Skeletal muscle satellite cell (primary cell): Measurements from ENCODE around the gene OSBPL1A.

Experiments used
- H3K27me3 ChIP-seq: 2 replicates; pipeline ENCODE4 v1.7.0; 2013; ENCODE audit warnings: low read length; ENCODE audit not compliant: control insufficient read depth, insufficient read depth
- H3K36me3 ChIP-seq: 2 replicates; pipeline ENCODE4 v1.7.0; 2013; ENCODE audit warnings: mild to moderate bottlenecking, control low read depth, low read length; ENCODE audit not compliant: insufficient read depth
- H3K4me1 ChIP-seq: 2 replicates; pipeline ENCODE4 v1.7.0; 2013; ENCODE audit warnings: low read length; ENCODE audit not compliant: control insufficient read depth, insufficient read depth
- H3K4me2 ChIP-seq: 2 replicates; pipeline ENCODE4 v1.7.0; 2013; ENCODE audit warnings: mild to moderate bottlenecking, low read length
- H3K4me3 ChIP-seq: 2 replicates; pipeline ENCODE4 v1.7.0; 2013; ENCODE audit warnings: low read length
- H3K9ac ChIP-seq: 2 replicates; pipeline ENCODE4 v1.7.0; 2013; ENCODE audit warnings: mild to moderate bottlenecking, low read depth, low read length, moderate library complexity
- H3K9me3 ChIP-seq: replicated peaks from 2 replicates; pipeline ENCODE4 v1.7.0; 2013; ENCODE audit warnings: mild to moderate bottlenecking, control low read depth, low read length

The OSBPL1A gene

DNA sequence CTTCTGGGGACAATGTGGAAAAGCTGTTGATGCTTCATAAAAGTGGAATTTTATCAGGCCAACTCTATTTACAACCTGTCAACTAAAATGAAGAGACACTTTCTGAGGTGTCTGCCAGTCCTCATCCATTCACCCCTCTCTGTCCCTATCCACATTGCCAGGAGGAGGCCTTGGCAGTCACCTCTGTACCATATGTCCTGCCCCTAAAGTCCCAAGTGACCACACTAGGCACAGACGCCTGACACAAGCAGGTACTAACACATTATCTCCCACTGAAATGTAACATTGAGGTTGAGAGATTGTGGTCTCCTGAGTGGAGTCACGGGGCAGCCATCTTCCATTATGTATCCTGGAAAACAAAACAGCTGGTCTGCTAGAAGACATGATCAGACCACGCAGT is 71.4 kb downstream of the OSBPL1A start:
- no peak overlapping the region for H3K9ac ChIP-seq
- H3K4me3 ChIP-seq, result no peak overlapping the region
- H3K36me3 ChIP-seq, result no peaks in the 10 kb centered on the region
- H3K4me2 ChIP-seq, result no peak overlapping the region
- H3K9me3 ChIP-seq, result no peaks in the 10 kb centered on the region
- no peaks in the 10 kb centered on the region for H3K27me3 ChIP-seq
- H3K4me1 ChIP-seq, result peaks cover 10% of the 10 kb centered on the region

DNA sequence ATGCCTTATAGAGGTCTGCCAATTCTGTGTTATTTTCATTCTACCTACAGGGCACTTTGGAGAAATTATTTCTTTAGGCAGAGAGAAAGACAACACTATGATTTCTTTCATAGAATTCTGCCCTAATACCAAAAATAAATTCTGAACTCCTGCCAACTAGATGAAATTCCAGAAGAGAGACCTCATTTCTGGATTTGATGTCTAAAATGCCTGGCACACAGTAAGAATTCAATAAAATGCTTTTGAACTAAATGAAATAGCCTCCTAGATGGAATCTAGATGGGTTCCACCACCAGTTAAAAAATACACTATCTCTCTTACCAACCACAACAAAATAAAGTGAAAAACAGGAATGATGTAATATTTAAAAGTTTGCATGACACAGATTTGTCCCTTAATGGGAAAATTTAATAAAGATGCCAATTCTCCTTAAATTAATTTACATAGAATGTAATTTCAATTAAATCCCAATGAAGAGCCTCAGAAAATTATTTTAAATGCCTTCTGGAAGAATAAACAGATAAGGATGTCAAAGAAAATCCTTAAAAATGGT is 75.0 kb downstream of the OSBPL1A start:
- H3K27me3 ChIP-seq, result no peaks in the 10 kb centered on the region
- H3K4me1 ChIP-seq, result peaks cover 10% of the 10 kb centered on the region
- H3K4me3 ChIP-seq, result no peak overlapping the region
- no peaks in the 10 kb centered on the region for H3K36me3 ChIP-seq
- no peak overlapping the region for H3K4me2 ChIP-seq
- no peak overlapping the region for H3K9ac ChIP-seq
- no peaks in the 10 kb centered on the region for H3K9me3 ChIP-seq

DNA sequence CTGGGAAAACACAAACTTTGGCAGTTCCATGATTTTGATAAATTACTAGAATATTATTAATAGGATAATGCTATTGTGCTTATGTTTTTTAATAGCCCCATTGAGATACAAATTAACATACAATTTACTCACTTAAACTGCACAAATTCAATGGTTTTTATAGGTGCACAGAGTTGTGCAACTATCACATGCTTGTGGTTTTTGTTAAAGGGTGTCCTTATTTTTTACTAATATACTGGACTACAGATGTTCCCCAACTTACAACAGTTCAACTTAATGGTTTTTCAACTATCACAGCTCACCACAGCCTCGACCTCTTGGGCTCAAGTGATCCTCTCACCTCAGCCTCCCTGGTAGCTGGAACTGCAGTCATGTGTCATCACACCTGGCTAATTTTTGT is 76.6 kb downstream of the OSBPL1A start:
- H3K4me1 ChIP-seq, result peaks cover 10% of the 10 kb centered on the region
- no peak overlapping the region for H3K4me3 ChIP-seq
- H3K9me3 ChIP-seq, result no peaks in the 10 kb centered on the region
- no peaks in the 10 kb centered on the region for H3K27me3 ChIP-seq
- H3K4me2 ChIP-seq, result no peak overlapping the region
- no peaks in the 10 kb centered on the region for H3K36me3 ChIP-seq
- no peak overlapping the region for H3K9ac ChIP-seq

DNA sequence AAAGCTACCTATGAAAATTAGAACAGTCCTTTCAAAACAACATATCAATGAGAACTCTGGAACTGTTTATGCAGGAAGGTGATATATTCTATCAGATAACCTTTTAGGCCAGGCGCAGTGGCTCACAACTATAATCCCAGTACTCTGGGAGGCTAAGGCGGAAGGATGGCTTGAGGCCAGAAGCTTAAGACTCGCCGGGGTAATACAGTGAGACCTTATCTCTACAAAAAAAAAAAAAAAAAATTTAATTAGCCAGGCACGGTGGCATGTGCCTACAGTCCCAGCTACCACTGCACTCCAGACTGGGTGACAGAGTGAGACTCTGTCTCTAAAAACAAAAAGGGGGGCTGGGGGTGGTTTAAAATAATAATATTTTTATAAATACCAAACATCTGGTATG is 77.9 kb downstream of the OSBPL1A start:
- Histone ChIP-seq H3K9ac (no peak overlapping the region), H3K9me3 (no peaks in the 10 kb centered on the region), H3K4me2 (no peak overlapping the region), H3K4me1 (peaks cover 10% of the 10 kb centered on the region), H3K4me3 (no peak overlapping the region), H3K27me3 (no peaks in the 10 kb centered on the region), H3K36me3 (no peaks in the 10 kb centered on the region)

DNA sequence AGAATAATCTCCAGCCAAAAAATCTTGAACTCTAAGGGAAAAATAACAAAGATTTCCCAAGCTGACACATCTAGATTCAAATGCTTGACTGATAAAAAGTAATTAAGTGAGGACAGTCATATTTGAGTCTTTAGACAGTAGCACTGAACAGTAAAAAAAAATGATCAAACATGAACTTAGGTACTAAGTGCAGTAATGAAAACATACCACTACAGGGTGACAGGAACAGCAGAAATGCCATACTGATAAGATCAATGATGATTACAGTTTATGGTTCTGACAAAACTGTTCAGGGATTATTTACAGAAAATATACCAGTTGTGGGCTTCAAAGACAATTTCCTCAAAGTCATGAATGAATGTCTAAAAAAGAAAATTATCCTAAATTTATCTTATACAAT is 80.3 kb downstream of the OSBPL1A start:
- Histone ChIP-seq H3K4me1 (peaks cover 3% of the 10 kb centered on the region), H3K9me3 (no peaks in the 10 kb centered on the region), H3K36me3 (no peaks in the 10 kb centered on the region), H3K27me3 (no peaks in the 10 kb centered on the region), H3K9ac (no peak overlapping the region), H3K4me3 (no peak overlapping the region), H3K4me2 (no peak overlapping the region)

DNA sequence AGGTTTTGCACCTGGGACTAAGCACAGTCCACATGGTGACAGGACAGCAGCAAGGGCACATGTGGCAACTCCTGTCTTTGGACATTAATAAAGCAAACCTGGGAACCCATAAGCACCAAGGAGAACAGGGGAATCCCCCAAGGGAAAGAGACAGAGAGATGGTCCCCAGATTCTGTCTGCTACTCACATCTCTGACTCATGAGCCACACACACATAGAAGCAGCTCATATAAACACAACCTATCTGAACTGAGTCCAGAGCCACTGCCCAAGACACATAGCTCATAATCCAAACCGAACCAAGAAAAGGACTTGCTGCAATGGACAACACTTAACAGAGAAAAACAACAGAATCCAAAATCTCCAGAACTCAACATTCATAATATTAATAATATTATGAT is 82.5 kb downstream of the OSBPL1A start:
- Histone ChIP-seq H3K27me3 (no peaks in the 10 kb centered on the region), H3K4me3 (no peak overlapping the region), H3K9ac (no peak overlapping the region), H3K9me3 (no peaks in the 10 kb centered on the region), H3K4me1 (no peaks in the 10 kb centered on the region), H3K4me2 (no peak overlapping the region), H3K36me3 (no peaks in the 10 kb centered on the region)

DNA sequence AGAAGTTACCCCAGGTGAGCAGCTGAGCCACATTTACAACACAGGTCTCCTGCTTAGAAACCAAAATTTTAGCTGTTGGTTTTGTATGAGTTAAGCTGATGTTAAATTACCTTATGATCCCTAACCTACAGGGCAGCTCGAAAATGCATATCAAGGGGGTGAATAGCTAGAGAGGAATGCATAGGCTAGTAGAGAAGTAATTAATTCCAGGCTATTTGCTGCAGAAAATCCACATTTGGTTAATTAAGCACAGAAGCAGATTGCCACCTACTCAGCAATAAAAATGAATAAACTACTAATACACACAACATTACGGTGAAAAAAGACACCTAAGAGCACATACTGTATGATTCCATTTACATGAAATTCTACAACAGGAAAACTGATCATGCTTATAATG is 91.4 kb downstream of the OSBPL1A start:
- no peaks in the 10 kb centered on the region for H3K36me3 ChIP-seq
- no peak overlapping the region for H3K9ac ChIP-seq
- H3K4me1 ChIP-seq, result no peaks in the 10 kb centered on the region
- no peaks in the 10 kb centered on the region for H3K27me3 ChIP-seq
- H3K4me2 ChIP-seq, result no peak overlapping the region
- H3K4me3 ChIP-seq, result no peak overlapping the region
- H3K9me3 ChIP-seq, result no peaks in the 10 kb centered on the region

DNA sequence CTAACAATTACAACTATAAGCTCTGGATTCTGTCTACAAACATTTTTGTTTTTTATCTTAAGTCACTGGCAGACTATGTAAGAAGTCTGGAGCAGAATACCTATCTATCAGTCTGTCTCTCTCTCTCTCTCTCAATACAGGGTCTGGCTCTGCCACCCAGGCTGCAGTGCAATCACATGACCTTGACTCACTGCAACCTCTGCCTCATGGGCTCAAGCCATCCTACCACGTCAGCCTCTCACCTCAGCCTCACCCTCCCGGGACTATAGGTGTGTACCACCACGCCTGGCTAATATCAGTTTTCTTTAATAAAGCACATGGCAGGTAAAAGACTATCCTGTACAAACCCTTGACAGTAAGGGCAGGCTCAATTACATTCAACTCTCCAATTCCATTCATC is 96.9 kb downstream of the OSBPL1A start:
- Histone ChIP-seq H3K27me3 (no peaks in the 10 kb centered on the region), H3K9me3 (no peaks in the 10 kb centered on the region), H3K36me3 (no peaks in the 10 kb centered on the region), H3K9ac (no peak overlapping the region), H3K4me1 (no peaks in the 10 kb centered on the region), H3K4me3 (no peak overlapping the region), H3K4me2 (no peak overlapping the region)

DNA sequence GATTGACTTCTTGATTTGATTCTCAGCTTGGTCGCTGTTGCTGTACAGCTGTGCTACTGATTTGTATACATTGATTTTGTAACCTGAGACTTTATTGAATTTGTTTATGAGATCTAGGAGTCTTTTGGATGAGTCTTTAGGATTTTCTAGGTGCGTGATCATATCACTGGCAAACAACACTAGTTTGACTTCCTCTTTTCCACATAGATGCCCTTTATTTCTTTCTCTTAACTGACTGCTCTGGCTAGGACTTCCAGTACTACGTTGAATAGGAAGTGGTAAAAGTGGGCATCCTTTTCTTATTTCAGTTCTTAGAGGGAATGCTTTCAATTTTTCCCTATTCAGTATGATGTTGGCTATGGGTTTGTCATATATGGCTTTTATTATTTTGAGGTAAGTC is 101.3 kb downstream of the OSBPL1A start:
- H3K36me3 ChIP-seq, result no peaks in the 10 kb centered on the region
- no peak overlapping the region for H3K4me3 ChIP-seq
- no peak overlapping the region for H3K9ac ChIP-seq
- H3K4me2 ChIP-seq, result no peak overlapping the region
- no peaks in the 10 kb centered on the region for H3K27me3 ChIP-seq
- no peaks in the 10 kb centered on the region for H3K4me1 ChIP-seq
- H3K9me3 ChIP-seq, result no peaks in the 10 kb centered on the region

DNA sequence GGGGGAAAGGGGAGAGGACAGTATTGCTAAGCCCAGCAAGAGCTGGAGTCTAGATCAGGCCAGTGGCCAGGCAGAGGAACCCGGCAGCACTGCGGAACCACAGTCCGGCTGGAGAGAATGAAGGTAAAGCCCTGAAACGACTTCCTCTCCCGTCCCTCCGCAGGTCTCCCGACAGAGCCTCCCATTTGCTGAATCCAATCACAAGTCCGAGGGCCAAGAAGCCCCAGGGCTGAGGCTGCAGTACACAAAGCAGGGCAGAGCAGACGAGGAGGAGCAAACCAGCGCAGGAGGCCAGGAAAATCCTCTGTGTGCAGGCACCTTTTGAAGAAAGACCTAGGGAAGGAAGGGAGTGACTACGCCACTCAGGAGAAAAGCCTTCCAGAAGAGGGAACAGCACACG is 104.4 kb downstream of the OSBPL1A start:
- Histone ChIP-seq H3K9me3 (no peaks in the 10 kb centered on the region), H3K4me1 (no peaks in the 10 kb centered on the region), H3K4me2 (no peak overlapping the region), H3K9ac (no peak overlapping the region), H3K27me3 (no peaks in the 10 kb centered on the region), H3K4me3 (no peak overlapping the region), H3K36me3 (no peaks in the 10 kb centered on the region)

DNA sequence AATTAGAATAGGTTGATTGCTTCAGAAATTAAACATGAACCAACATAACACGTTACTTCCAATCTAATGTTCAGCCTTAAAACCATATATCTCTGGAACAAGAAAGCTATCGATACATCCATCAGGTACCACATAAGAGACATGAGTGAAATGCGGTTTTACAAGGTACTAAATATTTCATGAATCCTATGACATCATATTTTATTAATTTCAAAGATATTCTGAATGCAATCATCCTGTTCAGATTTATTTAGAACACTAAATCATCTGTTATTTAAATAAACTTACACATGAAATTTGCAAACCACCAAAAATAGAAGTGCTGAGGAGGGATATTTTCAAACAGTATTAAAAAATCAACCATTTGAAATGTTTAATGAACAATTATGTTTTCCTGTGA is 119.0 kb downstream of the OSBPL1A start:
- Histone ChIP-seq H3K4me2 (no peak overlapping the region), H3K4me1 (no peaks in the 10 kb centered on the region), H3K27me3 (no peaks in the 10 kb centered on the region), H3K36me3 (no peaks in the 10 kb centered on the region), H3K9ac (no peak overlapping the region), H3K4me3 (no peak overlapping the region), H3K9me3 (no peaks in the 10 kb centered on the region)

DNA sequence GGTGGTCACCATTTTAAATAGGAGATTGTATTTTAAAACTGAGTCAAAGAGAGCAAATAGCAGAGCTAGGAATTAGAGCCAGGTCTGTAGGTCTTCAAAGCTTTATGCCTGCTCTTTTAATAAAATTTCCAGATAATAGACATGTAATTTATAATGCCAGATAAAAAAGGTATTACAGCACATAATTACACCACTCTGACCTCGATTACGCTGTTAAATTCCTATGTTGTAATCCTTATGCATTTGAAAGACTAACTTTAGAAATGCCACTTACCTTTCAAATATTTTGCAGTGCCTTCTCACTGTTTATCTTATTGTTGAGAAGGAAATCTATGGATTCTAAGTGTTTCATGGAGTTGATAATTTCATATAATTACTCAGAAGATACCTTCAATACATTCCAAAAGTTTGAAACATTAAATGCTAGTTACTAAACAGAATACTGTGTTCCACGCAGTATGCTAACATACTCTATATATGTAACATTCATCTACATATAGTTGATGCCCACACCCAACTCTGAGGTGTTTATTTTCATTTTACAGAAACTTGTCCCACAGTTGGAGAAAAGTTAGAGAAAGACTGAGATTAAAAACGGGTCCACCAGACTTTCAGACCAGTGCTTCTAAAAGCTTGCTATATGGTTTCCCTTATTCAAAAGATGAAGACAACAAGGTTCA is 120.0 kb downstream of the OSBPL1A start:
- Histone ChIP-seq H3K4me1 (peaks cover under 1% of the 10 kb centered on the region), H3K36me3 (no peaks in the 10 kb centered on the region), H3K9me3 (no peaks in the 10 kb centered on the region), H3K9ac (no peak overlapping the region), H3K27me3 (no peaks in the 10 kb centered on the region), H3K4me2 (no peak overlapping the region), H3K4me3 (no peak overlapping the region)
